Adrenal gland (tissue), 5 donors: Measurements from ENCODE around the gene ATAD3B.
"Not testable (repeated sequence)": the region's sequence is repeated elsewhere in the genome, so short reads cannot be mapped to it uniquely, and the experiment has no call there.

Experiments
- POLR2A ChIP-seq, 2 donors: fragments of 450-650 bp; IDR thresholded peaks; one replicate each; pipeline ENCODE4 v1.6.1; 2017; ENCODE audit warnings: antibody characterized with exemption in 2 of 2, mild to moderate bottlenecking in 2 of 2, moderate library complexity in 1 of 2
- TF ChIP-seq, protein P1 (sequence below), 6 experiments: fragments of 450-650 bp in 4 of 6; fragments of 200-600 bp in 2 of 6; sonication (generic) in 1 of 6; IDR thresholded peaks; 1 replicate in 5 of 6; 2 replicates in 1 of 6; pipeline versions ENCODE4 v1.5.1 to v1.8.0; 2016 to 2021; ENCODE audit warnings: antibody characterized with exemption in 6 of 6, mild to moderate bottlenecking in 2 of 6, moderate library complexity in 1 of 6
- donor health status: DM: no; HTN: no; CAD: no.

DNA sequence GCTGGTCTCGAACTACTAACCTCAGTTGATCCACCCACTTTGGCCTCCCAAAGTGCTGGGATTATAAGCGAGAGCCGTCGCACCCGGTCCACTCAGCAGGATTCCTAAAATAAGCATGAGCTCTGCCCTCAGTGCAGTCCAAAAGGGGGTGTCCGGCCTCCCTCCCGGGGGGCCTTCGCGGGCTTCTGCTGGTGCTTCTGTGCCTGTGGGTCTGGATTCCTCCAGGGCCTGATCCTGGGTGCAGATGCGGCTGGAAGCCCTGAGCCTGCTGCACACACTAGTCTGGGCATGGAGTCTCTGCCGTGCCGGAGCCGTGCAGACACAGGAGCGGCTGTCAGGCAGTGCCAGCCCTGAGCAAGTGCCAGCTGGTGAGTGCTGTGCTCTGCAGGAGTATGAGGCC is 45.4 kb downstream of the ATAD3B start:
- not testable (repeated sequence) for TF ChIP-seq POLR2A (IDR thresholded peaks at IDR 0.05)
- TF ChIP-seq, protein P1, sequence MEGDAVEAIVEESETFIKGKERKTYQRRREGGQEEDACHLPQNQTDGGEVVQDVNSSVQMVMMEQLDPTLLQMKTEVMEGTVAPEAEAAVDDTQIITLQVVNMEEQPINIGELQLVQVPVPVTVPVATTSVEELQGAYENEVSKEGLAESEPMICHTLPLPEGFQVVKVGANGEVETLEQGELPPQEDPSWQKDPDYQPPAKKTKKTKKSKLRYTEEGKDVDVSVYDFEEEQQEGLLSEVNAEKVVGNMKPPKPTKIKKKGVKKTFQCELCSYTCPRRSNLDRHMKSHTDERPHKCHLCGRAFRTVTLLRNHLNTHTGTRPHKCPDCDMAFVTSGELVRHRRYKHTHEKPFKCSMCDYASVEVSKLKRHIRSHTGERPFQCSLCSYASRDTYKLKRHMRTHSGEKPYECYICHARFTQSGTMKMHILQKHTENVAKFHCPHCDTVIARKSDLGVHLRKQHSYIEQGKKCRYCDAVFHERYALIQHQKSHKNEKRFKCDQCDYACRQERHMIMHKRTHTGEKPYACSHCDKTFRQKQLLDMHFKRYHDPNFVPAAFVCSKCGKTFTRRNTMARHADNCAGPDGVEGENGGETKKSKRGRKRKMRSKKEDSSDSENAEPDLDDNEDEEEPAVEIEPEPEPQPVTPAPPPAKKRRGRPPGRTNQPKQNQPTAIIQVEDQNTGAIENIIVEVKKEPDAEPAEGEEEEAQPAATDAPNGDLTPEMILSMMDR (IDR thresholded peaks at IDR 0.05): not testable (repeated sequence)
